Transverse colon (tissue), 4 donors: ENCODE data around the gene SOX12. TPM values are rescaled to one million over a fixed set of nuclear protein-coding genes. Genes with fewer than 3 reads are reported as not detected.

Source experiments
- DNase-seq: peaks from one replicate; pipeline ENCODE4 v3.0.0-alpha.2; 2019
- H3K27ac ChIP-seq, 4 donors: fragments of 200-600 bp; sonication (generic); 2 replicates each; pipeline ENCODE4 v1.5.1; 2016 to 2018; ENCODE audit warnings: inconsistent platforms in 4 of 4
- H3K27me3 ChIP-seq: fragments of 200-600 bp; sonication (generic); 2 replicates; pipeline ENCODE4 v1.5.1; 2017; ENCODE audit warnings: inconsistent platforms
- H3K36me3 ChIP-seq, 4 donors: fragments of 200-600 bp; sonication (generic); 2 replicates each; pipeline ENCODE4 v1.5.1; 2017 to 2019; ENCODE audit warnings: inconsistent platforms in 4 of 4
- H3K4me1 ChIP-seq, 4 donors: fragments of 200-600 bp; sonication (generic); 2 replicates each; pipeline ENCODE4 v1.5.1; 2017 to 2020; ENCODE audit warnings: inconsistent platforms in 4 of 4
- H3K4me3 ChIP-seq, 4 donors: fragments of 200-600 bp; sonication (generic); 1 replicate in 1 of 4; 2 replicates in 3 of 4; pipeline versions ENCODE4 v1.5.1 to v1.6.1; 2017 to 2019; ENCODE audit warnings: inconsistent platforms in 4 of 4
- H3K9me3 ChIP-seq, 2 donors: fragments of 200-600 bp; sonication (generic); 2 replicates each; pipeline ENCODE4 v1.5.1; 2017 to 2019; ENCODE audit warnings: inconsistent platforms in 2 of 2
- CTCF ChIP-seq, 5 experiments: fragments of 200-600 bp in 3 of 5; fragments of 450-650 bp in 2 of 5; sonication (generic) in 3 of 5; IDR thresholded peaks; 1 replicate in 2 of 5; 2 replicates in 3 of 5; pipeline ENCODE4 v1.5.1; 2016 to 2017; ENCODE audit warnings: antibody characterized with exemption in 5 of 5, inconsistent platforms in 3 of 5, mild to moderate bottlenecking in 2 of 5, moderate library complexity in 1 of 5
- EP300 ChIP-seq: sonication (generic); formaldehyde crosslinking; IDR thresholded peaks from one replicate; pipeline ENCODE4 v1.6.1; 2017; ENCODE audit warnings: antibody characterized with exemption, low read depth
- POLR2A ChIP-seq: fragments of 450-650 bp; IDR thresholded peaks from one replicate; pipeline ENCODE4 v1.6.1; 2016; ENCODE audit warnings: antibody characterized with exemption, mild to moderate bottlenecking, moderate library complexity
- POLR2AphosphoS5 ChIP-seq, 3 donors: sonication (generic); formaldehyde crosslinking; IDR thresholded peaks; one replicate each; pipeline ENCODE4 v1.6.1; 2016; ENCODE audit warnings: antibody characterized with exemption in 3 of 3
- WGBS, 2 donors: methylation state at CpG; one replicate each; pipeline ENCODE4 v1.1.5; 2018; ENCODE audit warnings: low coverage in 1 of 2; 5-methylcytosine and 5-hydroxymethylcytosine counted together
- in situ Hi-C, 4 donors: fragments of 200-750 bp; cut with MboI; loops; one replicate each; pipeline versions ENCODE4 v1.15.0 to v1.15.1; 2017; ENCODE audit warnings: low sequenced_read_pairs in 3 of 4, low pct_ligation_motif_present in 1 of 4, low pct_unique_long_range_greater_than_20kb in 1 of 4
- intact Hi-C: fragments of 100-400 bp; cut with DNase I; formaldehyde crosslinking; loops from one replicate; pipeline ENCODE4 v1.15.1; 2023; ENCODE audit warnings: low total_unique reads
- total RNA-seq, 4 donors: library from RNA; depleted of rRNA; stranded (reverse); fragments of >200 nt; gene quantifications; one replicate each; pipeline ENCODE4 v1.1.0, GENCODE V29; 2016

The SOX12 gene
- total RNA-seq, 4 donors from 2014 or later: 2.0 to 5.0 (median 3.5) TPM

GRCh38 chr20:278181-278580 is 47.2 kb upstream of the SOX12 start:
- intact Hi-C loops (loop anchor here (10.0 kb wide), 1 partner anchor 47 kb away; the partner anchor contains the start of gene SOX12), in situ Hi-C loops (no loop called here)
- Histone ChIP-seq H3K27me3 (no peaks in the 10 kb centered on the region), H3K27ac (no peak overlapping the region), H3K36me3 (peaks cover 0 to 12% (median 2%) of the 10 kb centered on the region in 4 donors), H3K4me3 (no peak overlapping the region), H3K4me1 (no peaks in the 10 kb centered on the region), H3K9me3 (no peaks in the 10 kb centered on the region)
- DNase-seq: no peak
- 78% methylated on average over 5 of the region's 5 CpGs; no CpG with 5 or more reads in 1 of the 2 donors for WGBS, 2 donors
- TF ChIP-seq CTCF (IDR thresholded peaks at IDR 0.05) (no peak), POLR2AphosphoS5 (IDR thresholded peaks at IDR 0.05) (no peak), EP300 (no peak), POLR2A (no peak)

GRCh38 chr20:278607-279571 is 46.5 kb upstream of the SOX12 start:
- intact Hi-C loops (loop anchor here (10.0 kb wide), 1 partner anchor 46 kb away; the partner anchor contains the start of gene SOX12), in situ Hi-C loops (no loop called here)
- Histone ChIP-seq H3K27ac (no peak overlapping the region), H3K4me1 (no peaks in the 10 kb centered on the region), H3K27me3 (no peaks in the 10 kb centered on the region), H3K4me3 (no peak overlapping the region), H3K36me3 (peaks cover 0 to 12% (median 2%) of the 10 kb centered on the region in 4 donors), H3K9me3 (no peaks in the 10 kb centered on the region)
- no peak for TF ChIP-seq EP300
- no peak for TF ChIP-seq CTCF (IDR thresholded peaks at IDR 0.05)
- no peak for TF ChIP-seq POLR2A
- no peak for TF ChIP-seq POLR2AphosphoS5 (IDR thresholded peaks at IDR 0.05)
- WGBS, 2 donors: 80 to 85% methylated on average over 8 to 70 of the region's 88 CpGs
- DNase-seq: no peak

DNA sequence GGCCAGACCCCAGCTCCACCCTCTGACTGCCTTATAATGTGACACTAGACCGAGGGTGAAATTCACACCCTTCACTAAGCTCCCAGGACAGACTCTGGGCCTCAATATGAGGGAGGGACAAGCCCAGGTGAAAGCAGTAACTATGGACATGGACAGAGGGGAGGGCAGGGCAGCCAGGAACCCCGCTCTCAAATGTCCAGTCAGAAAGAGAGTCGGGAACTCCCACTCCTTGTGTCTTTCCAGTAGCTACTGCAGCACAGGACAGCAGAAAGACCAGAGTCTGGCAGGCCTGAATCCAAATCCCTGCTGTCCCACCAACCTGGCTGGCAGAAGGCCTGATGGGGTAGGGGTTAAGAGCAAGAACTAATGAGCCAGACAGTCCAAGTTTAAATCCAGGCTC is 41.2 kb upstream of the SOX12 start:
- no peaks in the 10 kb centered on the region for H3K4me1 ChIP-seq
- intact Hi-C loops (no loop called here), in situ Hi-C loops (no loop called here)
- DNase-seq: no peak
- WGBS, 2 donors: 67% methylated on average over 3 of the region's 3 CpGs; no CpG with 5 or more reads in 1 of the 2 donors
- no peaks in the 10 kb centered on the region for H3K9me3 ChIP-seq
- H3K36me3 ChIP-seq: no peaks in the 10 kb centered on the region
- H3K27ac ChIP-seq: no peak overlapping the region
- no peak overlapping the region for H3K4me3 ChIP-seq
- H3K27me3 ChIP-seq: no peaks in the 10 kb centered on the region
- TF ChIP-seq EP300: no peak
- TF ChIP-seq POLR2AphosphoS5 (IDR thresholded peaks at IDR 0.05): no peak
- no peak for TF ChIP-seq POLR2A
- no peak for TF ChIP-seq CTCF (IDR thresholded peaks at IDR 0.05)

GRCh38 chr20:286508-286907 is 38.8 kb upstream of the SOX12 start:
- intact Hi-C loops: no loop called here

More at GRCh38 chr20:286508-286907, 38.8 kb upstream of the SOX12 start:
- no peak for DNase-seq
- peaks cover 0 to 18% (median 10%) of the 10 kb centered on the region in 4 donors for H3K4me1 ChIP-seq
- H3K4me3 ChIP-seq: no peak overlapping the region
- no peaks in the 10 kb centered on the region for H3K36me3 ChIP-seq
- H3K27me3 ChIP-seq: no peaks in the 10 kb centered on the region
- no peaks in the 10 kb centered on the region for H3K9me3 ChIP-seq
- no peak for TF ChIP-seq POLR2A
- TF ChIP-seq EP300: no peak
- TF ChIP-seq CTCF (IDR thresholded peaks at IDR 0.05): no peak
- no peak for TF ChIP-seq POLR2AphosphoS5 (IDR thresholded peaks at IDR 0.05)
- in situ Hi-C loops: no loop called here
- WGBS, 2 donors: 37 to 67% methylated on average over 2 of the region's 2 CpGs
- no peak overlapping the region for H3K27ac ChIP-seq
